CMK (cell line): Measurements from ENCODE around the gene SREBF2.
A peak's percentile ranks its signal among the peaks of the same experiment; 100 is the strongest.

ENCODE experiments used
- DNase-seq: peaks from one replicate; pipeline ENCODE4 v3.0.0-alpha.2; 2010; ENCODE audit warnings: low read depth

The SREBF2 gene

DNA sequence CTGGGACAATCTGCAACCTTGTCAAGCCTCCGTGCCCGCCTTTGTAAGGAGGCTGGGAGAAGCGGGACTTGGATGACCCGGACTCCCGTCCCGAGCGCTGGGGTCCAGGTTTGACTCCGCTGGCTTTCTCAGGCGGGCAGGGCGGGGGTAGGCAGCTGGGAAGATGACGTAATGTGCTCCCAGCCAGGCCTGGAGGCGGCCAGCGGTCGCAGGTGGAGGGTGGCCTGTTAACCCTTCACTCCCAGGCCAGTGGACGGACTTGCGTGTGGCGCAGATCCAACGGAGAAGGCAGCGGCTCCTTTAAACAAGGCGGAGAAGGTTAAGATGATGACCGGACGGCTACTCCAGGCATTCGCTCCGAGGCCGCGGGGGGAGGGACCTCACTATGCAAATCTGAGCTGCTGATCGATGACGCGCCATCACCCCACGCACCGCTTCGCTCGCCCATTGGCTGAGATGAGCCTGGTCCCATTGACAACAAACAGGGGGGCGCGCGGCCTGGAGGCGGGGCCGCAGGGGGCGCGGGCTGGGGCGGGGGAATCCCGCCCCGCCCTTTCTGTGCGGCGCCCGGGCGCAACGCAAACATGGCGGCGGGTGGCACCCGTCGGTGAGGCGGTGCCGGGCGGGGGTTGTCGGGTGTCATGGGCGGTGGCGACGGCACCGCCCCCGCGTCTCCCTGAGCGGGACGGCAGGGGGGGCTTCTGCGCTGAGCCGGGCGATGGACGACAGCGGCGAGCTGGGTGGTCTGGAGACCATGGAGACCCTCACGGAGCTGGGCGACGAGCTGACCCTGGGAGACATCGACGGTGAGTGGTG is at the start of gene SREBF2:
Gene SREBF2, plus strand, starts transcription at position 553 of the 816 bp plus-strand sequence. Its CDS starts 166 bp downstream, at position 719.
- DNase-seq, result peak; percentile 99

DNA sequence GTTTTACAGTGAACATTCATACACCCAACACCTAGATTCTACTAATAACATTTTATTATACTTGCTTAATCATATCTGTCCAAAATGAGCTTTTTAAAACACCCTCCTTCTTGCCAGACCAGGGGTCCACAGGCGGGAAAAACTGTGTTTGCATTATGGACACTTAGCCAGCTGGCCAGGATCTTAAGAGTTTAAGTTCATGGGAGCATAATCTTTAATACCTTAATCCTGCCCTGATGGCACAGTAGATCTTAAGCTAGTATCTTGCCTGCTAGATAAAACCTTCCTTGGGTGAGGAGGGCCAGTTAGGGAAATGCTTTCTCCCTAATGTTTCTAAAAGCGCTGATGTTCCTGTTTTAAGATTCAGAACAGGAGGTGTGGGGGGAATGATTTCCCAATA is 45.6 kb upstream of the SREBF2 start:
- DNase-seq, result no peak

DNA sequence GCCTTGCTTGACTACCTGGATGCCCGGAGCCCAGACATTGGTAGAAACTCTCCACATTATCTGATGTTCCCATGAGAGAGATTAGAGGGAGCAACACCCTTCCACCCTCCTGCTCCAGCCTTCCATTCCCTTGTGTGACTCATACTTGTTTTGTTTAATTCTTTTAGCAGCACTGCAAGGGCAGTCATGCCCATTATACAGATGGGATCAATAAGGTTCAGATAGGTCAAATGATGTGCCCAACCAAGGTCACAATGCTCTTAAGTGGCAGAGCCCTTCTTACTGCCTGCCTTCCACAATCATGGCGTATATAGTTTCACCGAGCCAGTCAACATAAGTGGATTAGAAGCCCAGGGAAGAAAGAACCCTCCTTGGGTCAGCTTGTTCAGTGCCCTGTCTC is 39.0 kb upstream of the SREBF2 start:
- no peak for DNase-seq

DNA sequence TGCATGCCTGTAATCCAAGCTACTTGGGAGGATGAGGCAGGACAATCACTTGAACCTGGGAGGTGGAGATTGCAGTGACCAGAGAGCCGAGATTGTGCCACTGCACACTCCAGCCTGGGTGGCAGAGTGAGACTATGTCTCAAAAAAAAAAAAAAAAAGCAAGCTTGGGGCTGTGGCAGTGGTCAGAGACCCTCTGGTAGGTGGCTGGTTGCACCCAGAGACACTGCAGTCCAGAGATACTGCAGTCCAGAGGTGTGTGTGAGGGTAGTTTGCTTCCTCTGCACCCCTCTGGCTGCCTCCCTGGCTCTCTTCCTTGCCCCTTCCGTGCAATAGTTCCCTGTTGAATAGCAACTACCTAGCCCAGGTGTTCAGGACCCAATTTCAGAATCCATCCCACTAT is 34.2 kb upstream of the SREBF2 start:
- DNase-seq, result no peak

DNA sequence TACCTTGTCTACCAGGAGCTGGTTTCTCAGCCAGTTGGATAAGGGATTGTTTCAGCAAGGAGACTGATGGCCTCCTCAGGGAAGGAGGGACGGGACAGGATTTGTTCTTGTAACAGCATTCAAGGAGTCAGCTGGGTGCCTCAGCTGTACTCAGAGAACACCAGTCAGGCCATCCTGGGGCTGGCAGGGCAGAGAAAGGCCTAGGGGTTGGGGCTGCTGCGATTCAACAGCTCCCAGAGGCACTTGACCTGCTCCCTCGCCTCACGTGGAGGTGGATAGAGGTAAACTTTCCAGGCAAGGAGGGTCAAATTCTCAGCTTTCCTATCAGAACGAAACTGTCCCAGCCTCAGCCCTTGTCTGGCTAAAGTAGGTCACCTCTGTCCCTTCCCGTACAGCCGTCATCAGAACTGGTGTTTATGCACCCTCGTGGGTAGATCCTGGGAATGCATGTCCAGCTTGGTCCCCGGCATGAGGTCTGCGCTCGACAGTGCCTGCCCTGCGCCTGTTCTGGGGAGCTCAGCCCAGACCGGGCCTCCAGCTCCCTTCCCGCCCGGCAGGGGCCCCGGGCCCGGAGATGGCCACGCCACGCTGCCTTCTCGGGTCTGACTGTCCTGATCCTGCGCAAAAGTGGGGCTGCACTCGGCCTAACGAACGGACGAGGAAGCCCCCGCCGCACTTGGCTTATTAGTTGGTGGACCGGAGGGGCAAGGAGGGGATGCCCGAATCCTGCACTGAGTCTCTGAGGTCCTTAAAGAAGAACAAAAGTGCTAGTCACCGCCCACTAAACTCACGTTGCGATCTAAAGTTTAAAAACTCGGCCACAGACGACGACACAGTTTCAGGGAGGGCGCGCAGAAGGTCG is 33.2 kb upstream of the SREBF2 start:
- no peak for DNase-seq

DNA sequence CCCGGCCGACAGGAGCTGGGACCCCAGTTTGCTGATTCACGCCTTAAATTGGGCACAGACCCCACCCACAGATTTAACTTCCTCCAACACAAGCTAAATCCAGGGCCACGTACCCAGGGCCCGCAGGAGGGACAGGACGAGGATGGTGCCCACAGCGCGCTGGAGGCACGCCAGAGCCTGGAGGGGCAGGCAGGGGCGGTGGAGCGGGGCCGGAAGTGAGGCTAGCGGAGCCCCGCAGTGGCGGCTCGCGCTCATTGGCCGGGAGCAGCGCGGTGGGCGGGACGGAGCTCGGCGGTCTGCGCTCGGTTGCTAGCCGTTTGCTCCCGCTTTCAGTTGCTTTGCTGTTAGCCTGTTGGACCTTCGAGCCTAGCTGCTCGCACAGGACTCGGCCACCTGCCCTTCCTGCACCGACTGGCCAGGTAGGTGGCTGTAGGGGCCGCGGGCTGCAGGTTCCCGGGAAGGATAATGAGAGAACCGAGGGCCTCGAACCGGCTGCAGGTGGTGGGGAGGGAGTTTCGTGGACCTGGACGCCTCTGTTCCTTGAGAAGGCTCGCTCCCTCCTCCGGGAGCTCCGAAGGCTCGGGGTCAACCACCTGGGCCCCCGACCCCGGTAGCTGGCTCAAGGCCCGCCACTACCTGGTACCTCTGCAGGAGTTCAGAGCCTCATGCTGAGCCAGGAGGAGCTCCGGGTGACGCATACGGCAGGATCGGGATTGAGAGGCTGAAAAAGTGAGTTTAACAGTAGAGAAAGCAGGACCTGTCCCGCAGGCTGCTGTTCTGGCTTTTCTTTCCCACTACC is 32.4 kb upstream of the SREBF2 start, which contains the start of gene CCDC134:
Gene CCDC134, plus strand, starts transcription at position 332 of the 799 bp plus-strand sequence. CDS start 8,212 bp downstream, outside the sequence.
- peak; percentile 93 for DNase-seq

DNA sequence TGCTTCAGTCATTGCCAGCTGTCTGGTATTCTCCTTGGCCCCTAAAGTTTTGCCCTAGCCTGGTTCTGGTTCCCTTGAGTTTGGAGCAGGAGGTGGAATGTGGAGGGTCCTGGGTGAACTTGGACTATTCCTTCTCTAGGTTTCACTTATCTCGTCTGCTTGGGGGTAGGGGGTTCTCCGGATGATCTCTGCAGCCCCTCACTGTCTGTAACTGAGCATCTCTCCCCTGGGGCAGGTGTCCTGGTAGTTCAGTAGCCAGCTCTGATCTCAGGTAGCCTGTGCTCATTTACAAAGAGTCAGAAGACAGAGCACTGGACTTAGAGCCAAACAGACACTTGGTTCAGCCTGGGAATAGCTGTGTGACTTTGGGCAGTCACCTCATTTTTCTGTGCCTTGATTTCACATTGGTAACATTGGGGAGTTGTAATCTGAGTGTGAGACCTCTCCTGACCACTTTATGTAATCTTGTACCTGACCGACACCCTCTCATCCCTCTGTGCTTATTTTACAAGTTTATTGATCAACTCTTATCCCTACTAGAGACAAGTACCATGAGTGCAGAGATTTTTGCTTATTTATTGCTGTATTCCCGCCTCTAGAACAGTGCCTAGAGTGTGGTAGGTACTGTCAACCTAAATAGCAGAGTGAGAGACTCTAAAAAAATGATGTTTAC is 31.6 kb upstream of the SREBF2 start:
- no peak for DNase-seq

DNA sequence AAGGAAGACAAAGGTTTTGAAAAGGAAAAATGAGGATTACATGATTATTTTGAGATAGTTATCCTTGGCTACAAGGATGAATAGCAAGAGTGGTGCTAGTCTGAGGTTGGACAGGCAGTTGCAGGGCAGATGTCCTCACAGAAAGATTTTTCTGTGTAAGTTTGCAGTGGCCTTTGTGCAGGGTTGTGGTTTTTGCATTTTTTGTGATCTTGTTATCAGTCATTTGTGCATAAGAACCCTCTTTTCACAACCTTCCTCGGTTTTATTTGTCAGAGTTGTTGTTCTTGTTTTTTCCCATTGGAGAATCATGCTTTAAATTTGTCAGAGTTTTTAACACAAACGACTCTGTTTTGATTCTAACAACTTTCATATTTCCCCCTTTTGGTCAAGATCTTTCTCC is 31.0 kb upstream of the SREBF2 start:
- no peak for DNase-seq

DNA sequence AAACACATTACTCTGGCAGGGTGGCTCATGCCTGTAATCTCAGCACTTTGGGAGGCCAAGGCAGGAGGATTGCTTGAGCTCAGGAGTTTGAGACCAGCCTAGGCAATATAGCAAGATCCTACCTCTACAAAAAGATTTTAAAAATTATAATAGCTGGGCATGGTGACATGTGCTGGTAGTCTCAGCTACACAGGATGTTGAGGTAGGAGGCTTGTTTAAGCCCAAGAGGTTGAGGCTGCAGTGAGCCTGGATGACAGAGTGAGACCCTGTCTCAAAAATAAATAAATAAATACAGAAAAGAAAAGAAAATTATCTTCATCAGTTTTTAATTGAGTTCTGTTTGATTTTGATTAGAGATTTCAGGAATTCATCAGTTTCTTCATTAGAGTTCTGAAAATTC is 27.3 kb upstream of the SREBF2 start:
- DNase-seq, result no peak

DNA sequence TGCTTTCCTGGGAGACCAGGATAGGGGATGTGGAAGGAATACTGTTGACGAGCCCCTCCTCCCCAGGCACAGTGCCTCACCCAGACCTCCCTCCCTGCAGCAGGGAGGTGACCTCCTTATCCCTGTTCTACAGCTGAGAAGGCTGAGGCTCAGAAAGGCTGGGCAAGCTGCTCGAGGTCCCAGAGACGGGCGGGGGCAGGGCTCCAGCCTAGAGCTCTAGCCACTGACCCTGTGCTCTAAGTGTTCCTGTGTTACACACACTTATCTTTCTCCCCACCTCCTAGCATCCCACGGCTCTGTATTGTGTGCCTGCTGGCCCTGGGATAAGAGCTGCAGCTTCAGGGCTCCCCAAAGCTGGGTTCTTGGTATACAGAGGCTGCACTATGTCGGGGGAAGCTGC is 24.5 kb upstream of the SREBF2 start:
- DNase-seq, result no peak

DNA sequence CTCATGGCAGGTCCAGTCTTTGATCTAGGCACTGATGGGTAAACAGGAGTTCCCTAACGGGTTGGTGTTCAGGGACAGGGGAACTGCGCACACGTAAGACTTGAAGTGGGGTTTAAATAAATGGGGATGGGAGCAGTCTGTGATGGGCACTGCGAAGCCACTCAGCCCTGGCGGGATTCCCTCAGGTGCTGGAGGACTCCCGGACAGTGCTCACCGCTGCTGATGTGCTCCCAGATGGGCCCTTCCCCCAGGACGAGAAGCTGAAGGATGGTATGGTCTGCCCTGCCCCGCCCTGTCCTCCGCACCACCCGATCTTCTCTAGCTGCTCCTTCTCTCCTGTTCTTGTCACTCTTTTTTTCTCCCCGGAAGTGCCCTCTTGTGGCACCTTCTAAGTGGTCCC is 22.9 kb upstream of the SREBF2 start:
- no peak for DNase-seq

DNA sequence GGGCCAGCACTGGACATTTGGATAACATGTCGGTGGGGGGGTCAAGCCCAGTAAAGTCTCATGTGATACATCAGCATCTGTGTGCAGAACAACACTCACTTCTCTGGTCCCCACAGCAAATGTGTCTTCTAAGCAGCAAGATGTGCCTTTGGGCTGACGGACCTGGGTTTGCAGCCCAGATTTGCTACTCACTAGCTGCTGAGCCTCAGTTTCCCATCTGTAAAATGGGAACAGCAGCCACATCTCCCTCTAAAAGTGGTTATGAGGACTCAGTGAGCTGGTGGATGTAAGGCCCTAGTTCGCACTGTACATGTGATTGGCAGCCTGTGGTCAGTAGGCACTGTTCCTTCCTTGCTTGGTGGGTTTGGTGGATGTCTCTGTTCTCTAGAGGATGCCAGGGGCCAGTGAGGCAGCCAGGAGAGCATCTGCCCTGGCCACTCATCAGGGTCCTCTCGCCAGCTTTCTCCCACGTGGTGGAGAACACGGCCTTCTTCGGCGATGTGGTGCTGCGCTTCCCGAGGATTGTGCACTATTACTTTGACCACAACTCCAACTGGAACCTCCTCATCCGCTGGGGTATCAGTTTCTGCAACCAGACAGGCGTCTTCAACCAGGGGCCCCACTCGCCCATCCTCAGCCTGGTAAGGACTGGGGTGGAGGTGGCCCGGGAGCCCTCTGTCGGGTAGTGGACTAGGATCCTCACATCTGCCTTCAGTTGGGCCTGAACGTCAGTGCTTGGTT is 19.9 kb upstream of the SREBF2 start:
- DNase-seq, result no peak

DNA sequence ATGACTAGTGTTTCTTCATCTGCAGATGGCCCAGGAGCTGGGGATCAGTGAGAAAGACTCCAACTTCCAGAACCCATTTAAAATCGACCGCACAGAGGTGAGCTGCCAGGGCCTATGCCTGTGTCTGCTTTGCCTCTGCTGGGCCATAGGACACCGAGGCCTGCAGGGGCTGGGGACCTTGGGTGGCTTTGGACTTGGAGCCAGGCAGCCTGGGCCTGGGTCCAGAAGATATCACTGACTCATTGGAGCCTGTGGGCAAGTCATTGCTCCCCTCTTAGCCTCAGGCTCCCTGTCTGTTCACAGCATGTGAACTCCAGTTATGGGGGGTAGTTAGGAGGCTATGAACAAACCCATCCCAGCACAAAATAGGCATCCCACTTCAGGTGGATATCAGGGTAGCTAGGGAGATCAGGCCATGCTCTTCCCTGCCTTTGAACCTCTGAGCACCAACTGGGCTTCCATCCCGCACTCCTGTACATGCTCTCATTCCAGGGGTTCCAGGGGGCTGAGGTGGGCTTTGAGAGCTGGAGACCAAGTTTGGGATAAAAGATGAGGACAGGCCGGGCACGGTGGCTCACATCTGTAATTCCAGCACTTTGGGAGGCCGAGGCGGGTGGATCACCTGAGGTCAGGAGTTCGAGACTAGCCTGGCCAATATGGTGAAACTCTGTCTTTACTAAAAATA is 19.0 kb upstream of the SREBF2 start:
- no peak for DNase-seq

DNA sequence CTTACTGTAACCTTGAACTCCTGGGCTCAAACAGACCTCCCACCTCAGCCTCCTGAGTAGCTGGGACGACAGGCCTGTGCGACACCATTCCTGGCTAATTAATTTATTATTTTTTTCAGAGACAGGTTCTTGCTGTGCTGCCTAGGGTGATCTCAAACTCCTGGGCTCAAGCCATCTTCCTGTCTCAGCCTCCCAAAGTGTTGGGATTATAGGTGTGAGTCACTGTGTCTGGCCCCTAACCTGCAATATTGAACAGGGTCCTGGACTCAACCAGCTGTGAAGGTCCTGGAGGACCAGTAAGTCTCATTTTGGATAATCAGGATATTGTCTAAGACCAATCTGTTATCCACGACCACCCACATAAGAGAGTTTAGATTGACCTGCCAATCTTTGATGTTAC is 17.2 kb upstream of the SREBF2 start:
- no peak for DNase-seq

DNA sequence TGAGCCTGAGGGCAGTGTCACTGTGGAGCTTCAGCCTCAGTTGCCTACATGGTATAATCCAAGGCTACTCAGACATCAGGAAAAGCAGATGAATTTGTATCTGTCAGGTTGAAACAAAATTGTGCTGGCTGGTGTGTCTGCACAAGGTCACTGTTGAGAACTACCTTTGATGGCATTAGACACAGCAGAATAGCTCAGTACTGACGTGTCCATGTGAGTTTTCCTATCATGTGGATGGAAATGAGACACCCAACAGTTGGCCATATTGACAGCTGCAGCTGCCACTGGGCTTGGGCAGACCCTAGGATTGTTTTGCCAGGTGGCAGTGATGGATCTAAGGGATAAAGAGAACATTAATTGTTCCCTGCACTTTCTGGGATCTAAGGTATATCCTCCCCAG is 16.7 kb upstream of the SREBF2 start:
- DNase-seq, result no peak

DNA sequence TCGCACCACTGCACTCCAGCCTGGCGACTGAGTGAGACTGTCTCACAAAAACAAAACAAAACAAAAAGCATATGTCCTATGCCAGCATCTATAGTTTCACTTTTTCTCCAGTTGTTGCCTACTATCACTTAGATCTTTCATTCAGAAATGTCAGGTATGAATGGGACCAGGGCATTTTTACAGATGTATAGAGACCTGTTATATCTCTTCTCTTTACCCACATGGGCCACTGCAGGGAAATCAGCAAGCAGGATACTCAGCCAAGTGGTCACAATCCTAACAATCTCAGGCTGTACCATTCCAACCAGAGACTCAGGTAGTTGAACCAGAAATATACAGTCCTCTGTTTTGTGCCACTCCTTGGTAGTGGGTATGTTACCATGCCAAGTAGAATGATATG is 16.0 kb upstream of the SREBF2 start:
- DNase-seq, result no peak

DNA sequence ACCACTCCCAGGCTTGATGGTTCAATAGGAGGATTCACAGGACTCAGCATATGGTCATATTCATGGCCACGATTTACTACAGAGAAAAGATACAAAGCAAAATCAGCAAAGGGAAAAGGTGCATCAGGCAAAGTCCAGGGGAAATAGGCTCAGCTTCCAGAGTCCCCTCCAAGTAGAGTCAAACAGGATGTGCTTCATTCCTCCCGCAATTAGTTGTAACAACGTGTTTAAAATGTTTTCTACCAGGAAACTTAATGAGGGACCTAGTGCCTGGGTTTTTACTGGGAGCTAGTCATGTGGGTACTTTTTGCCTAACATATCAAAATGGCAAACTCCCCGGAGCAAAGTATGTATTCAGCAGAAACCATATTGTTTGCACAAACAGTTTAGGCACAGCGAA is 14.9 kb upstream of the SREBF2 start:
- no peak for DNase-seq

DNA sequence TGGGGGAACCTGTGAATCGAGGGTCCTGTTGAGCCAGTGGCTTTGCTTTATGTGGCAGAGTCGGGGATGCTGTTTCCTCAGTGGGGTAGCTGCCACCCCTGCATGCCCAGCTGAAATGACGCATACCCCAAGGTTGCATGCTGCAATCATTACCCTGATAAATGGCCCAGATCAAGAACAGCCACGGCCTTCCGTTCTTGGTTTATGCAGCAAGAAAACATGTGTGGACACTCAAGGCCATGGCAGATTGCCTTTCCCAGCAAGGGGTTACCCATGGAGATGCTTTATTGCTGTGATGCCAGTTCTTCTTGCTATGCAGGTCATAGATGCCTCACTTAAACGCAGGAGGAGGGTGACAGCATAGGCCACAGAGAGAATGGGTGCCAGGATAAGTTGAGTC is 14.3 kb upstream of the SREBF2 start:
- no peak for DNase-seq

DNA sequence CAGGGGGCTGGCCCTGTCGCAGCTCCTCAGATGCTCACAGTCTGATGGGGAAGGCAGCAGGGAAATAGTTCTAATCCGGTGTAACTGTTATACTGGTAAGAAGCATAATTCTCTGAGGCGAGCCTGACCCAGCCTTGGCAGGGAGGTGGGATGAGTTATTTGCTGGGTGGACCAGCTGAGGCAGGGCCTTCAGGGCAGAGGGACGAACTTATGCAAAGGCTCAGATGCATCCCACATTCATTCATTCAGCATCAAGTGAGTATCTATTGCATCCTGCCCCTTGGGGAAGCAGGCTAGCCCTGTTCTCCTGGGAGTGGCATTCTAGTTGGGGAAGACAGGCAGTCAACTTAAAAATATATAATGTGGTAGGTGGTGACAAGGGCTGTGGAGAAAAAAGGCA is 13.6 kb upstream of the SREBF2 start:
- DNase-seq, result no peak

DNA sequence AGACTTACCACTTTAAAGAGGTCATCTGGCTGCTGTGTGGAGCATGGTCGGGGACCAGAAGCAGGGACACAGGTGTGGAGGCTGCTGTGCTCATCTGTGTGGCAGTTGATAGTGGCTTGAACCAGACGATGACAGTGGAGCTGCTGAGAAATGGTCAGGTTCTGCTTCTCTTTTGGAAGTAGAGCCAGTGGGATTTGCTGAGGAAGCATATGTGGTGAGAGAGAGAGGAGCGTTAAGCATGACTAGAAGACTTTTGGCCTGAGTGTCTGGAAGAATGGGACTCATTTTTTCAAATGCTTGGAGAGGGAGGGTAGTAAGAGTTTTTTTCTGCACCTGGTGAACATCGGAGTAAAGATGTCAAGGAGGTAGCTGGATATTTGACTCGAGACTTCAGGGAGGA is 12.5 kb upstream of the SREBF2 start:
- no peak for DNase-seq
